Measurements from ENCODE around the gene PRKAG1.

DNA sequence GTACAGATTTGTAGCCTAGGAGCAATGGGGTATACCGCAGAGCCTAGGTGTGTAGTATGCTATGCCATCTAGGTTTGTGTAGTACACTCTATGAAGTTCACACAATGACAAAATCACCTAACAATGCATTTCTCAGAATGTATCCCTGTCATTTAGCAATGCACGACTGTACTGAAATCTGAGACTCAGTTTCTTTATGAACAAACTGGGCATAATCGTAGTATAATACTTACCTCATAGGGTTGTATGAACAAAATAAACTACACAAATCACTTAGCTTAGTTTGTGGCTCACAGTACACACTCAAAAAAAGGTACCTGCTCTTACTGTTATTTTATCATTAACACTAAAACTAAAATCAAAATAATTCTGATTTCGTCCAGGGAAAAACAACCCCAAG, 6.9 kb upstream of the PRKAG1 start:
- TF ChIP-seq, protein P1, sequence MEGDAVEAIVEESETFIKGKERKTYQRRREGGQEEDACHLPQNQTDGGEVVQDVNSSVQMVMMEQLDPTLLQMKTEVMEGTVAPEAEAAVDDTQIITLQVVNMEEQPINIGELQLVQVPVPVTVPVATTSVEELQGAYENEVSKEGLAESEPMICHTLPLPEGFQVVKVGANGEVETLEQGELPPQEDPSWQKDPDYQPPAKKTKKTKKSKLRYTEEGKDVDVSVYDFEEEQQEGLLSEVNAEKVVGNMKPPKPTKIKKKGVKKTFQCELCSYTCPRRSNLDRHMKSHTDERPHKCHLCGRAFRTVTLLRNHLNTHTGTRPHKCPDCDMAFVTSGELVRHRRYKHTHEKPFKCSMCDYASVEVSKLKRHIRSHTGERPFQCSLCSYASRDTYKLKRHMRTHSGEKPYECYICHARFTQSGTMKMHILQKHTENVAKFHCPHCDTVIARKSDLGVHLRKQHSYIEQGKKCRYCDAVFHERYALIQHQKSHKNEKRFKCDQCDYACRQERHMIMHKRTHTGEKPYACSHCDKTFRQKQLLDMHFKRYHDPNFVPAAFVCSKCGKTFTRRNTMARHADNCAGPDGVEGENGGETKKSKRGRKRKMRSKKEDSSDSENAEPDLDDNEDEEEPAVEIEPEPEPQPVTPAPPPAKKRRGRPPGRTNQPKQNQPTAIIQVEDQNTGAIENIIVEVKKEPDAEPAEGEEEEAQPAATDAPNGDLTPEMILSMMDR (IDR thresholded peaks at IDR 0.05; ENCODE audit: borderline replicate concordance, extremely low read depth, low read length, poor library complexity, severe bottlenecking), result no peak
- no peak for TF ChIP-seq EZH2 (IDR thresholded peaks at IDR 0.05; ENCODE audit: borderline replicate concordance, low read depth, low read length, severe bottlenecking)

Data from DND-41 (cell line).